Astrocyte (in vitro differentiated cells and primary cell): ENCODE results near the gene STXBP1.

ENCODE experiments used
- CTCF ChIP-seq: IDR thresholded peaks from 2 replicates; pipeline ENCODE4 v1.5.1; 2011; ENCODE audit warnings: low read depth, mild to moderate bottlenecking, inconsistent platforms, low read length, moderate library complexity; ENCODE audit not compliant: insufficient read depth
- EZH2 ChIP-seq: IDR thresholded peaks from 2 replicates; pipeline ENCODE4 v1.6.1; 2012; ENCODE audit warnings: mild to moderate bottlenecking, low read length, inconsistent platforms; ENCODE audit not compliant: insufficient read depth

DNA sequence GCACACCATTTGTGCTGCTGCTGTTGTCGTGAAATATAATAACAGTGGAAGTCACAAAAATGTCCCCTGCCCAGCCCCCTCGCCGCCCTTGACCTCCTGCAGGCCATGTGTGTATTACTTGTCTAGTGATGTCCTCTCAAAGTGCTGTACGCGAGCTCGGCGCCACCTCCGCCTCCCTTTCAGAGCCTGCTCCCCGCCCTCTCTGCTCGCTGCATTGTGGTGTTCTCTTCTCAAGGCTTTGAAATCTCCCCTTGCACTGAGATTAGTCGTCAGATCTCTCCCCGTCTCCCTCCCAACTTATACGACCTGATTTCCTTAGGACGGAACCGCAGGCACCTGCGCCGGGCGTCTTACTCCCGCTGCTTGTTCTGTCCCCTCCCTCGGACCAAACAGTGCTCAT lies 80.0 kb downstream of the STXBP1 start:
- TF ChIP-seq CTCF (no peak), EZH2 (no peak)
